HG03045 (cell line): Measurements from ENCODE around the gene CFB.
A peak's percentile ranks its signal among the peaks of the same experiment; 100 is the strongest.
"Not testable (repeated sequence)": the region's sequence is repeated elsewhere in the genome, so short reads cannot be mapped to it uniquely, and the experiment has no call there.

Experiments
- ATAC-seq: cut with Tn5 transposase; IDR thresholded peaks from one replicate; pipeline ENCODE4 v1.9.1; 2021; ENCODE audit warnings: mild to moderate bottlenecking, moderate library complexity; ENCODE audit not compliant: unreplicated experiment

CFB gene

DNA sequence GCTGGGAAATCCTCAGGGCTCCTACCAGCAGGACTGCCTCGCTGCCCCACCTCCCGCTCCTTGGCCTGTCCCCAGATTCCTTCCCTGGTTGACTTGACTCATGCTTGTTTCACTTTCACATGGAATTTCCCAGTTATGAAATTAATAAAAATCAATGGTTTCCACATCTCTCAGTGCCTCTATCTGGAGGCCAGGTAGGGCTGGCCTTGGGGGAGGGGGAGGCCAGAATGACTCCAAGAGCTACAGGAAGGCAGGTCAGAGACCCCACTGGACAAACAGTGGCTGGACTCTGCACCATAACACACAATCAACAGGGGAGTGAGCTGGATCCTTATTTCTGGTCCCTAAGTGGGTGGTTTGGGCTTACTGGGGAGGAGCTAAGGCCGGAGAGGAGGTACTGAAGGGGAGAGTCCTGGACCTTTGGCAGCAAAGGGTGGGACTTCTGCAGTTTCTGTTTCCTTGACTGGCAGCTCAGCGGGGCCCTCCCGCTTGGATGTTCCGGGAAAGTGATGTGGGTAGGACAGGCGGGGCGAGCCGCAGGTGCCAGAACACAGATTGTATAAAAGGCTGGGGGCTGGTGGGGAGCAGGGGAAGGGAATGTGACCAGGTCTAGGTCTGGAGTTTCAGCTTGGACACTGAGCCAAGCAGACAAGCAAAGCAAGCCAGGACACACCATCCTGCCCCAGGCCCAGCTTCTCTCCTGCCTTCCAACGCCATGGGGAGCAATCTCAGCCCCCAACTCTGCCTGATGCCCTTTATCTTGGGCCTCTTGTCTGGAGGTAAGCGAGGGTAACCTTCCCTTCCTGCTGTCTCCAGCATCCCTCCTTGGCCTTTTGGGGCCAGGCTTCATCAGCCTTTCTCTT is at the start of gene CFB:
CFB (plus strand) TSS at position 589 of the 863 bp plus-strand sequence; CDS start at position 716, 127 bp downstream.
- ATAC-seq: no peak

DNA sequence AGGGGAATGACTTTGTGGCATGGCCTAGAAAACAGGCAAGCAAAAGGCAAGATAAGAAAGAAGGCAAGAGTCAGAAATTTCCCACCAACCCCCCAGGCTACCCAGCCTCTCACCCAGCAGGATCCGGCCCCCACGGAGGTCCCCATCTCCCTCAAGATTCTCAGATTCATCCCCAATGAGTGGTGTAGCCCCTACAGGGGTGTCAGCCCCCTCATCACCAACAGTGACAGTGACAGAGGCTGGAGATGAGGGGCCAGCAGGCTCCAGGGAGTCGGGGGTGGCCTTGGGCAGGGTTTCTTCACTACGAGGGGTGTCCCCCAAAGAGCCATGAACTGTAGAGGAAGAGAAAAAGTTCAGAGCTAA is 49.4 kb upstream of the CFB start:
- no peak for ATAC-seq

DNA sequence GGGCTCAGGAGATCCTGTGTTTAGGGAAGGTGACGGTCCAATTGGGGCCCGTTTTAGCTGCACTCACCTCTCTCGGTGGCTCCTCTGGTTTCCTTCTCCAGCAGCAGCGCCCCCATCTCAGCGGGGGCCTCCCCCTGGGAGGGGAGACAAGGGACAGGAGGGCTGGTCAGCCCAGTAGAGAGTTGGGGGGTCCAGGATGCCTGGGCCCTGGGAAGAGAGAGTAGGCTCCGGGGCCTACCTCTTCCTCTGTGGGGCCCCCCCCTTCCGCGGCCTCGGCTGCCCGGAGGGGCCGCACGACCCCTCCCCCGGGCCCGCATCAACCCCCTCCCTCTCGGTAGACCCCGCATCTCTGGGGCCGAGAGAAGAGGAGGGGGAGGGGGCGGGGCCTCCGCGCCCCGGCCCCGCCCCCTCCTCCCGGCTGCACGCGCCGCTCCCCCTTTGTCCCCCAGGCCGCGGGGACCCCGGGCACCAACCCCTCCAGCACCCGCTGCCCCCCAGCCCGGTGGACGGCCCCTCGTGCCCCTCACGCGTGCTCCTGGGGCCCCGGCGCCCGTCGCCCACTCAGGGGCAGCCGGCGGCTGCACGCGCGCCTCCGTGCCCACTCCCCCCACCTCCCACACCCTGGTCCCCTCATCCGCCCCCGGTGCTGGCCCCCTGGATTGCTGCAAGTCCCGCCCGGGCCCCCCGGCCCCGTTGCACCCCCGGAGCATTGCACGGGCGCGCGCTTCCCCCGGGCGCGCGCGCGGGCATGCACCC is 48.9 kb upstream of the CFB start:
- ATAC-seq: no peak

- no peak for ATAC-seq
These were observed 48.1 kb upstream of the CFB start, which contains the start of gene EHMT2 for GRCh38 chr6:31897612-31898382. Gene EHMT2, minus strand, starts transcription at chr6:31897698. Its CDS starts 21 bp downstream, at chr6:31897677.

DNA sequence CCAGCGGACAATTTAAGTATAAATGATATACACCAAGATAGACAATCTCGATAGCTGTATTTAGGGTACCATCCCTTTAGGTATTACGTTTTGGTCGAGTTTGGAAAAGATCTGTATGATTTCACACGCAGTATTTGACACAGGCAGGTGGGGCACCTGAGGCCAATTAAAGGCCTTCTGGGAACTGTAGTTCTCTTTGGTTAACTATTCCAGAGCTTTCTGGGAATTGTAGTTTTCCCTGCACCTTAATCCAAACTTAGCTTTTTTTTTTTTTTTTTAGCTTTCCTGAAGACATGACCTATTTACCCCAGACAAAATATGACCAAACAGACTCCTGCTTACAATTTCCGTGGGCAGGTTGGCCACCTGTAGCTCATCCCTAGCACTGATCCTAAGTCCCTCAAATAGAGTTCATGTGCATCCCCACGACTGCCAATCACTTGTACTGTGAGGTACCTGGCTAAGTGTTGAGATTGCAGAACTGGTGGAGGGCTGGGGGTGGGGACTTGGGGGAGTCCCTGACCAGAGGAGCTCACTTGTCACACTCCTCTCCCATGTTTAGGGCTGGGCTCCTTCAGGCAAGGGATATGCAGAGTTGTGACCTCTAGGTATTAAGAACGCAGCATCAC is 47.4 kb upstream of the CFB start:
- no peak for ATAC-seq

GRCh38 chr6:31899215-31899614 is 46.7 kb upstream of the CFB start:
- ATAC-seq: no peak

GRCh38 chr6:31899882-31900722 is 45.8 kb upstream of the CFB start:
- ATAC-seq: no peak

- no peak for ATAC-seq
These were observed 44.9 kb upstream of the CFB start for GRCh38 chr6:31900917-31901414.

DNA sequence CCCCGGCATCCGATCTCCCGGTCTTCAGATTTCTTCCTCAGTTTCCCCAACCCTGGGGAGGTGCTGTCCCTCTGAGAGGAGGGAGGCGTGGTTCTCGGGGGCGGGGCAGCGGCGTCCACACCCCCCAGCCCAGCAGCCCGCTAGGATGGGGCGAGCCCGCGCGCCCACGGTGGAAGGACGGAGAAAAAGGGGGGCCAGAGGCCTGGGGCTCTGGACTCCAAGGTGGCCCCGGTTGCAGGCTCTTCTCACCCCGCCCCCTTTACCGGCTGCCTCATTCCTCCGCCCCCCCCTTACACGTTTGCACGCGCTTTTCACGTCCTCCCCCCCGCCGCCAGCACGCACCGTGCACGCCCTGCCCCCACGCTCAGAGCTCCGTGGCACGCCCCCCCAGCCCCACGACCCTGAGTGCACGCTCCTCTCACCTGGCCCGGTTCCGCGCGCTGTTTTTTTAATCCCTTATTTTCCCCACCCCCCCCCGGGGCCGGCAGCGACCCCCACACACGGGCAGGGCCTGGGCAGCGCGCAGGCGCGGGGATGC is 44.4 kb upstream of the CFB start:
- ATAC-seq: peak; percentile 2

DNA sequence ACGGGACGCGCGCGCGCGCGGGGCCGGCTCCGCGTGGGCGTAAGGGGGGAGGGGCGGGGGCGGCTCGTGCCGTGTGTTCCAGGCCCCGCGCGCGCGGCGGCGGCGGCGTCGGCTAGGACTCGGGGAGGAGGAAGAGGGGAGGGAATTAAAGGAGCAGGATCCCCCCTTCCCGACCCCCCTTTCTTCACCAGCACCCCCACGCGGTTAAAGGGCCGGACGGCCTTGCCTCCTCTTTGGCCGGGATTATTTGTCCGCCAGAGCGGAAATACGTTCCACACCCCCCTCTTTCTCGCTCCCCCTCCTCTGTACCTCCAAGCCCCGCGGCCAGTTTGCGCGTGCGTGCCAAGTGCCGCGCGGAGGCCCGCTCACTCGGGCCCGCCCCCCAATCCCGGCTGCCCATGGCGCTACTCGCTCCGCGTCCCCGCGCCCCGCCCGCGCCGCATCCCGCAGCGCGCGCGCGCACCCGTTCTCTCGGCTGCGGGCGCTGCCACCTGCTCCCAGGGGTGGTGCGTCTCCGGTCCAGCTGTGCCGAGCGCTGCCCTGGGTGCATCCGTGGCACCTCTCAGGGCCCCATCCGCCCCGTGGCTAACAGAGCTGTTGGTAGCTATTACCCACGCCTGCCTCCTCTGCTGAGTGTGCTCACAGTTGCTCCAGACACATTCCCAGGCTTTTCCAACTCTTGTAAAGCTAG is 43.8 kb upstream of the CFB start, which contains the start of gene ZBTB12:
ZBTB12 (minus strand) TSS at position 134 of the 691 bp plus-strand sequence. CDS start 781 bp downstream, outside the sequence.
- ATAC-seq: peak; percentile 65

DNA sequence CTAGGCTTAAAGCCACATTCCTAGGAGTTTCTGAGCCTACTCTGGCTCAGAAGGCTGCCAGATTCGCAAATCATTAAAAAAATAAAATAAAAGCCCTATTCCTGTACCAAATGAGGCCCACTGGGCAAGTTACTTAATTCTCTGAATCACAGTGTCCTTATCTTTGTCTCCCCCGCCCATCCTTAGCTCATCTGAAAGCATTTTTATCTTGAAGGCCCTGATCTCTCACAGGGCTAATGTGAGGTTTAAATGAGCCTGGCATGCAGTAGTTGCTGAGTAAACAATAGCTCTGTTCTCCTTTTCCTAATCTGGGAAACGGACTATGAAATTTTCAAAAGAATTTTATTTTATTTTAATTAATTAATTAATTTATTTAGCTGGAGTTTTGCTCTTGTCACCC is 41.9 kb upstream of the CFB start:
- ATAC-seq: no peak

DNA sequence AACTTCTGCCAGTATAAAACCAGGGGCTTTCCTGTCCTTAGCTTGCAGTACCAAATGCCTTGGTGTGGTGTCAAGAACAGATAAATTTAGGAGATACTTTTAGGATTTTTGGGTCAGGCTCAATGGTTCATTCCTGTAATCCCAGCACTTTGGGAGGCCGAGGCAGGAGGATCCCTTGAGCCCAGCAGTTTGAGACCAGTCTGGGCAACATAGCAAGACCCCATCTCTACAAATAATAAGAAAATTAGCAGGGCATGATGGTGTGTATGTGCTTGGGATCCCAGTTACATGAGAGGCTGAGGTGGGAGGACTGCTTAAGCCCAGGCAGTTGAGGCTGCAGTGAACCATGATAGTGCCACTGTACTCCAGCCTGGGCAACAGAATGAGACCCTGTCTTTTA is 40.9 kb upstream of the CFB start:
- no peak for ATAC-seq

DNA sequence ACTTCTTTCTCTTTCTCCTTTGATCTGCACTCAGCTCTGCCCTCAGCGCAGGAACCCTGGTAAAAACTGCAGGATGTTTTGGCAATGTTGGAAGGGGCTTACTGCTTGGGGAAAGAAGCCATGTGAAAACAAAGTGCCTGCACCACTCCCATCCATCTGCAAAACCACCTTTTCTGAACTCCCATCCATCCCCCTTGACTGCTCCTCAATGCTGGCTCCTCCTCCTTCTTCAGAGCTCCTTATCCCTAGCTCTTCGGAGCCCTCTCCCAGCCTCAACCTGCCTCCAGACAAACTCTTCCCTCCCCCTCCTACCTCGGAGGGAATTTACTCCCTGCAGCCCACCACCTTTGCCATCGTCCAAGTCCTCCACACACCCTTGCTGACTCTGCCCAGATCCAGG is 39.8 kb upstream of the CFB start:
- ATAC-seq: no peak

GRCh38 chr6:31906727-31907126 is 39.2 kb upstream of the CFB start:
- ATAC-seq: not testable (repeated sequence)

DNA sequence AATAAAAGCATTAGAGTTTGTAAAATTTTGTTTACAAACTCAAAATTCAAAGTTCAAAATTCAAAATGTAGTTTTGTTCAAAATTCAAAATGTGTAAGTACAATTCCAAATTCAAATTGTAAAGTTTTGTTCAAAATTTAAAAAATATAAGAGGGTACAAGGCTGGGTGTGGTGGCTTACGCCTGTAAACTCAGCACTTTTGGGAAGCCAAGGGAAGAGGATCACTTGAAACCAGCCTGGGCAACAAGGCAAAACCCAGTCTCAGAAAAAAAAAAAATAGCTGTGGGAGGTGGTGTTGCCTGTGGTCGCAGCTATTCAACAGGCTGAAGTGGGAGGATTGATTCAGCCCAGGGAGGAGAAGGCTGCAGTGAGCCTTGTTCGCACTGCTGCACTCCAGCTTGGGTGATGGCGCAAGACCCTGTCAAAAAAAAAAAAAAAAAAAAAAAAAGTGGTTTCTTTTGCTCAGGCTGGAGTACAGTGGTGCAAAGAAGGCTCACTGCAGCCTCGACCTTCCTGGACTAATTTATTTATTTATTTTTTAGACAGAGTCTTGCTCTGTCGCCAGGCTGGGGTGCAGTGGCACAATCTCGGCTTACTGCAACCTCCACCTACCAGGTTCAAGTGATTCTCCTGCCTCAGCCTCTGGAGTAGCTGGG is 38.6 kb upstream of the CFB start:
- no peak for ATAC-seq

GRCh38 chr6:31908255-31908654 is 37.6 kb upstream of the CFB start:
- ATAC-seq: not testable (repeated sequence)

DNA sequence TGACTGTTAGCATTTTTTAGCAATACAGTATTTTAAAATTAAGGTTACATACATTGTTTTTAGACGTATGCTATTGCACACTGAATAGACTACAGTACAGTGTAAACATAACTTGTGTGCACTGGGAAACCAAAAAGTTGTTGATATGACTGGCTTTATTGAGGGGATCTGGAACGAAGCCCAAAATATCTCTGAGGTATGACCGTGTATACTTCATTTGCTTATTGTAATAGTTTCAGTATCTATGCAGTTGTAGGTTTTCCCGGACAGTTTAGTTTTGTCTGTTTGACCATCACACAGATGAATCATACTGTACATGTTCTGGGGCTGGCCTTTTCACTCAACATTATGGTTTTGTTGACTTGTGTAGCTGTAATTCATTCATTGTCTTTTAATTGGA is 37.1 kb upstream of the CFB start:
- ATAC-seq: peak; percentile 69

GRCh38 chr6:31909298-31909697 is 36.6 kb upstream of the CFB start:
- not testable (repeated sequence) for ATAC-seq
